GM12878 (cell line): Measurements from ENCODE around the gene CCDC184. TPM values are rescaled to one million over a fixed set of nuclear protein-coding genes. Genes with fewer than 3 reads are reported as not detected.
A peak's percentile ranks its signal among the peaks of the same experiment; 100 is the strongest.

Source experiments
- ATF7 ChIP-seq: fragments of 450-650 bp; IDR thresholded peaks from 2 replicates; pipeline ENCODE4 v1.6.1; 2016; ENCODE audit warnings: low read depth, mild to moderate bottlenecking
- CTCF ChIP-seq, 3 experiments: IDR thresholded peaks in 2 of 3; conservative IDR thresholded peaks in 1 of 3; 2 replicates each; pipeline ENCODE4 v1.5.1; 2011; ENCODE audit warnings: low read depth in 3 of 3, low read length in 3 of 3, mild to moderate bottlenecking in 3 of 3, control low read depth in 2 of 3, moderate library complexity in 2 of 3, inconsistent platforms in 1 of 3, mixed read lengths in 1 of 3; ENCODE audit not compliant: control insufficient read depth in 2 of 3, insufficient read depth in 1 of 3; ENCODE audit errors: extremely low read depth in 1 of 3
- ETV6 ChIP-seq, 2 experiments: fragments of 450-650 bp in 1 of 2; IDR thresholded peaks in 1 of 2; conservative IDR thresholded peaks in 1 of 2; 2 replicates each; pipeline ENCODE4 v1.6.1; 2014; ENCODE audit warnings: antibody characterized with exemption in 1 of 2, borderline replicate concordance in 1 of 2, low read depth in 1 of 2, mild to moderate bottlenecking in 1 of 2, moderate library complexity in 1 of 2
- FOXM1 ChIP-seq: IDR thresholded peaks from 2 replicates; pipeline ENCODE4 v1.6.1; 2012; ENCODE audit warnings: low read depth, mild to moderate bottlenecking, inconsistent platforms, low read length, moderate library complexity
- JUNB ChIP-seq: IDR thresholded peaks from 2 replicates; pipeline ENCODE4 v1.6.1; 2016; ENCODE audit warnings: antibody characterized with exemption, mild to moderate bottlenecking
- LARP7 ChIP-seq: fragments of 450-650 bp; IDR thresholded peaks from 2 replicates; pipeline ENCODE4 v1.6.1; 2017; ENCODE audit warnings: mild to moderate bottlenecking
- NFYB ChIP-seq: IDR thresholded peaks from 2 replicates; pipeline ENCODE4 v1.6.1; 2011; ENCODE audit warnings: low read depth, mild to moderate bottlenecking, low read length, improper control_type of control experiment, moderate library complexity; ENCODE audit not compliant: insufficient read depth
- PAX5 ChIP-seq: IDR thresholded peaks from 2 replicates; pipeline ENCODE4 v1.6.1; 2011; ENCODE audit warnings: low read depth, low read length, borderline replicate concordance
- RB1 ChIP-seq: fragments of 450-650 bp; formaldehyde crosslinking; IDR thresholded peaks from 2 replicates; pipeline ENCODE4 v1.6.1; 2017; ENCODE audit warnings: mild to moderate bottlenecking, borderline replicate concordance
- RBBP5 ChIP-seq: fragments of 200-600 bp; sonication (generic); conservative IDR thresholded peaks from 2 replicates; pipeline ENCODE4 v1.6.1; 2016
- RUNX3 ChIP-seq: IDR thresholded peaks from 2 replicates; pipeline ENCODE4 v1.6.1; 2012; ENCODE audit warnings: low read length, inconsistent platforms
- SMC3 ChIP-seq: IDR thresholded peaks from 2 replicates; pipeline ENCODE4 v1.6.1; 2011; ENCODE audit warnings: low read length, improper control_type of control experiment, borderline replicate concordance
- STAT3 ChIP-seq: IDR thresholded peaks from 2 replicates; pipeline ENCODE4 v1.6.1; 2011; ENCODE audit warnings: low read depth, low read length, improper control_type of control experiment
- TAF1 ChIP-seq: IDR thresholded peaks from 2 replicates; pipeline ENCODE4 v1.6.1; 2011; ENCODE audit warnings: mild to moderate bottlenecking, low read depth, low read length, borderline replicate concordance
- polyA plus RNA-seq, 11 experiments: library from polyadenylated mRNA; depleted of rRNA in 4 of 11; unstranded in 6 of 11; stranded (reverse) in 5 of 11; fragments of >200 nt; fragmentation: Nextera tagmentation in 4 of 11; fragmentation: Illumina TruSeq in 1 of 11; extraction: Ambion mirVana in 4 of 11; extraction: Trizol in 1 of 11; gene quantifications; 1 replicate in 1 of 11; 2 replicates in 10 of 11; pipeline versions ENCODE4 v1.2.1 to v1.2.3, GENCODE V29; 2011 to 2016; ENCODE audit warnings: inconsistent platforms in 2 of 11, missing spikeins in 2 of 11, low read depth in 1 of 11
- total RNA-seq, 4 experiments: library from RNA; depleted of rRNA in 3 of 4; stranded (reverse); fragments of >200 nt in 3 of 4; fragmentation: Illumina TruSeq in 1 of 4; extraction: Trizol in 1 of 4; gene quantifications; 2 replicates each; pipeline versions ENCODE4 v1.2.1 to v1.2.3, GENCODE V29; 2013 to 2021
- TF ChIP-seq, protein P1 (sequence below): IDR thresholded peaks from 2 replicates; pipeline ENCODE4 v1.6.1; 2012; ENCODE audit warnings: low read length, inconsistent platforms
- TF ChIP-seq, protein P2 (sequence below): fragments of 450-650 bp; IDR thresholded peaks from 2 replicates; pipeline ENCODE4 v1.6.1; 2016; ENCODE audit warnings: mild to moderate bottlenecking
- TF ChIP-seq, protein P3 (sequence below): fragments of 150-350 bp; IDR thresholded peaks from 2 replicates; pipeline ENCODE4 v1.6.1; 2014; ENCODE audit warnings: mild to moderate bottlenecking, low read depth, low read length

The CCDC184 gene
- total and polyA plus RNA-seq, 10 of the 15 experiments (the other 5 are each of a cell fraction or from before 2014, with no cell fraction given): not detected

DNA sequence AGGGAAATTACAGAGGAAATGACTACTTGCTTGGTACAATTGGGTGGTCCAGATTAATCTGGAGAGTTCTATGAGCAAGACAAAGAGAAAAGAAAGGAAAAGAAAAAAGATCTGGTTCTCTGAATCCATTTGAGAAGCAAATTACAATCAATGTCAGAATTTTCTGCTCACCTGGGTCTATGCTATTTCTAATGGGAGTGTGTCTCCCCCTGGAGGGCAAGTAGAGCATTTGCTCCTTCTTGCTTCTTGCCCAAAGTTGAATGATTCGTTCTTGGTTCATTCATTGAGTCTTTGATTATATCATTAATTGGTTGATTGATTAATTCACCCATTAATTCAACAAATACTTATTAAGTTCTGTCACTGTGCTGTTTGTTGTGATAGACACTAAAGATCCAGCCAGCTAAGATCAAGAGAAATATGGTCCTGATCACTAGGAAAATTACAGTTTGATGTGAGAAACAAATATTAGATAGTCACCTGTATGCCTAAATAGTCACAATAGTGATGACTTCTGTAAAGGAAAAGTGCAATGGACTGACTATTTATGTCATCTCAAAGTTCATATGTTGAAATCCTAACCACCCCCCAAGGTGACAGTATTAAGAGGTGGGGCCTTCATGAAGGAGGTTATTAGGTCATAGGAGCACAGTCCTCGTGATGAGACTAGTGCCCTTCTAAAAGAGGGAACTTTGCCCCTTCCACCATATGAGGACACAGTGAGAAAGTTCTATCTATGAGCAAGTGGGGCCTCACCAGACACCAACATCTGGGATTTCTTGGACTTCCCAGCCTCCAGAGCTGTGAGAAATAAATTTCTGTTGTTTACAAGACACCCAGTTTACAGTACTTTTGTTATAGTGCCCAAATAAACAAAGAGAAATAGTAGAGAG, 18.1 kb upstream of the CCDC184 start (continued):
- TF ChIP-seq NFYB: no peak
- TF ChIP-seq STAT3: no peak
- TF ChIP-seq, protein P1, sequence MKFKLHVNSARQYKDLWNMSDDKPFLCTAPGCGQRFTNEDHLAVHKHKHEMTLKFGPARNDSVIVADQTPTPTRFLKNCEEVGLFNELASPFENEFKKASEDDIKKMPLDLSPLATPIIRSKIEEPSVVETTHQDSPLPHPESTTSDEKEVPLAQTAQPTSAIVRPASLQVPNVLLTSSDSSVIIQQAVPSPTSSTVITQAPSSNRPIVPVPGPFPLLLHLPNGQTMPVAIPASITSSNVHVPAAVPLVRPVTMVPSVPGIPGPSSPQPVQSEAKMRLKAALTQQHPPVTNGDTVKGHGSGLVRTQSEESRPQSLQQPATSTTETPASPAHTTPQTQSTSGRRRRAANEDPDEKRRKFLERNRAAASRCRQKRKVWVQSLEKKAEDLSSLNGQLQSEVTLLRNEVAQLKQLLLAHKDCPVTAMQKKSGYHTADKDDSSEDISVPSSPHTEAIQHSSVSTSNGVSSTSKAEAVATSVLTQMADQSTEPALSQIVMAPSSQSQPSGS: no peak
- TF ChIP-seq RB1: no peak
- TF ChIP-seq PAX5: no peak
- TF ChIP-seq TAF1: no peak
- TF ChIP-seq RBBP5: no peak
- TF ChIP-seq LARP7: no peak
- no peak for TF ChIP-seq ATF7
- TF ChIP-seq JUNB: no peak
- peak; percentile 81 for TF ChIP-seq SMC3
- TF ChIP-seq CTCF (IDR thresholded peaks at IDR 0.05 in 2 of 3, conservative IDR thresholded peaks at IDR 0.05 in 1 of 3; ENCODE audit: control insufficient read depth in 2 of 3, extremely low read depth in 1 of 3, insufficient read depth in 1 of 3, low read depth in 3 of 3, low read length in 3 of 3): peak; percentile 89 to 94 (median 93)
- TF ChIP-seq, protein P2, sequence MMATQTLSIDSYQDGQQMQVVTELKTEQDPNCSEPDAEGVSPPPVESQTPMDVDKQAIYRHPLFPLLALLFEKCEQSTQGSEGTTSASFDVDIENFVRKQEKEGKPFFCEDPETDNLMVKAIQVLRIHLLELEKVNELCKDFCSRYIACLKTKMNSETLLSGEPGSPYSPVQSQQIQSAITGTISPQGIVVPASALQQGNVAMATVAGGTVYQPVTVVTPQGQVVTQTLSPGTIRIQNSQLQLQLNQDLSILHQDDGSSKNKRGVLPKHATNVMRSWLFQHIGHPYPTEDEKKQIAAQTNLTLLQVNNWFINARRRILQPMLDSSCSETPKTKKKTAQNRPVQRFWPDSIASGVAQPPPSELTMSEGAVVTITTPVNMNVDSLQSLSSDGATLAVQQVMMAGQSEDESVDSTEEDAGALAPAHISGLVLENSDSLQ: 0 out of 2 replicates have a peak, but pooled peaks have one; percentile 24
- no peak for TF ChIP-seq ETV6 (conservative IDR thresholded peaks at IDR 0.05 in 1 of 2, IDR thresholded peaks at IDR 0.05 in 1 of 2; ENCODE audit: borderline replicate concordance in 1 of 2, low read depth in 1 of 2)
- TF ChIP-seq, protein P3, sequence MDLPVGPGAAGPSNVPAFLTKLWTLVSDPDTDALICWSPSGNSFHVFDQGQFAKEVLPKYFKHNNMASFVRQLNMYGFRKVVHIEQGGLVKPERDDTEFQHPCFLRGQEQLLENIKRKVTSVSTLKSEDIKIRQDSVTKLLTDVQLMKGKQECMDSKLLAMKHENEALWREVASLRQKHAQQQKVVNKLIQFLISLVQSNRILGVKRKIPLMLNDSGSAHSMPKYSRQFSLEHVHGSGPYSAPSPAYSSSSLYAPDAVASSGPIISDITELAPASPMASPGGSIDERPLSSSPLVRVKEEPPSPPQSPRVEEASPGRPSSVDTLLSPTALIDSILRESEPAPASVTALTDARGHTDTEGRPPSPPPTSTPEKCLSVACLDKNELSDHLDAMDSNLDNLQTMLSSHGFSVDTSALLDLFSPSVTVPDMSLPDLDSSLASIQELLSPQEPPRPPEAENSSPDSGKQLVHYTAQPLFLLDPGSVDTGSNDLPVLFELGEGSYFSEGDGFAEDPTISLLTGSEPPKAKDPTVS: 0 out of 2 replicates have a peak, but pooled peaks have one; percentile 36
- no peak for TF ChIP-seq FOXM1
- no peak for TF ChIP-seq RUNX3
- TF ChIP-seq, all 136 proteins: peak for 5
